HCT116 (cell line): ENCODE data around the gene TRIOBP. TPM values are rescaled to one million over a fixed set of nuclear protein-coding genes. Genes with fewer than 3 reads are reported as not detected.

ENCODE experiments used
- ATAC-seq: fragments of 200-7000 bp; cut with Tn5 transposase; 2 replicates; pipeline ENCODE4 v1.9.1; 2020; ENCODE audit warnings: mild to moderate bottlenecking, moderate library complexity
- BruUV-seq: library from RNA; stranded (reverse); fragments of 400-500 nt; replicated peaks from 2 replicates; lab custom pipeline; 2021; lab: Mats Ljungman, UMichigan
- CTCF ChIA-PET: fragments of 300-600 bp; sonication (Branson Sonifier 250); formaldehyde crosslinking; loops from one replicate; lab custom pipeline; 2021; ENCODE audit warnings: antibody characterized with exemption; lab: Charles Lee
- POLR2A ChIA-PET: fragments of 300-600, 350-600 bp; sonication (Branson Sonifier 250); formaldehyde crosslinking; loops from one replicate; lab custom pipeline; 2021; ENCODE audit warnings: antibody characterized with exemption; lab: Charles Lee
- RAD21 ChIA-PET, 2 experiments: fragments of 300-600 bp; sonication (Branson Sonifier 250); formaldehyde crosslinking; loops; one replicate each; lab custom pipeline; 2023; ENCODE audit warnings: low total read pairs in 2 of 2; ENCODE audit not compliant: uncharacterized antibody in 2 of 2, unreplicated experiment in 2 of 2, low non-redundant PET in 1 of 2; lab: Charles Lee
- DNase-seq: peaks from one replicate; pipeline ENCODE4 v3.0.0-alpha.2; 2010; ENCODE audit warnings: low read depth, low spot score
- H2AFZ ChIP-seq: fragments of 200-600 bp; shearing (Covaris generic), sonication (generic); 2 replicates; pipeline ENCODE4 v1.6.1; 2017; ENCODE audit warnings: low read depth, mixed run types, mixed read lengths, antibody characterized with exemption, low read length; ENCODE audit not compliant: poor library complexity, severe bottlenecking
- H3K27ac ChIP-seq: 2 replicates; pipeline ENCODE4 v1.5.1; 2012; ENCODE audit warnings: low read depth, low read length
- H3K27me3 ChIP-seq: fragments of 200-600 bp; sonication (generic); 2 replicates; pipeline ENCODE4 v1.6.1; 2016; ENCODE audit warnings: mixed run types, low read length, mixed read lengths; ENCODE audit not compliant: insufficient read depth
- H3K36me3 ChIP-seq, 2 experiments: fragments of 200-500 bp in 1 of 2; fragments of 200-600 bp in 1 of 2; sonication (Bioruptor generic) in 1 of 2; sonication (generic) in 1 of 2; 2 replicates each; pipeline versions ENCODE4 v1.5.1 to v1.6.1; 2014 to 2016; ENCODE audit warnings: low read length in 2 of 2, inconsistent platforms in 1 of 2, mixed read lengths in 1 of 2, mixed run types in 1 of 2; ENCODE audit not compliant: insufficient read depth in 2 of 2, control insufficient read depth in 1 of 2
- H3K4me1 ChIP-seq, 2 experiments: fragments of 200-600 bp in 1 of 2; sonication (generic) in 1 of 2; 2 replicates each; pipeline versions ENCODE4 v1.5.1 to v1.6.1; 2012 to 2017; ENCODE audit warnings: low read length in 2 of 2, inconsistent platforms in 1 of 2, mild to moderate bottlenecking in 1 of 2, mixed read lengths in 1 of 2, mixed run types in 1 of 2, moderate library complexity in 1 of 2; ENCODE audit not compliant: insufficient read depth in 2 of 2, control insufficient read depth in 1 of 2
- H3K4me2 ChIP-seq: fragments of 200-600 bp; sonication (generic); 2 replicates; pipeline ENCODE4 v1.6.1; 2017; ENCODE audit warnings: mixed run types, low read length, mixed read lengths
- H3K4me3 ChIP-seq, 2 experiments: fragments of 200-600 bp in 1 of 2; sonication (generic) in 1 of 2; replicated peaks in 1 of 2; 2 replicates each; pipeline ENCODE4 v1.5.1; 2011 to 2016; ENCODE audit warnings: low read length in 2 of 2, control low read depth in 1 of 2, low read depth in 1 of 2, mild to moderate bottlenecking in 1 of 2, mixed read lengths in 1 of 2, mixed run types in 1 of 2
- H3K79me2 ChIP-seq: fragments of 200-600 bp; sonication (generic); 2 replicates; pipeline ENCODE4 v1.6.1; 2017; ENCODE audit warnings: mild to moderate bottlenecking, mixed run types, low read length, moderate library complexity, mixed read lengths; ENCODE audit not compliant: insufficient read depth
- H3K9ac ChIP-seq: fragments of 200-600 bp; sonication (generic); 2 replicates; pipeline ENCODE4 v1.6.1; 2016; ENCODE audit warnings: low read length, mixed read lengths
- H3K9me2 ChIP-seq: fragments of 200-600 bp; sonication (generic), shearing (Covaris generic); 2 replicates; pipeline ENCODE4 v1.6.1; 2017; ENCODE audit warnings: mixed run types, mild to moderate bottlenecking, moderate library complexity; ENCODE audit not compliant: insufficient read depth
- H3K9me3 ChIP-seq, 2 experiments: fragments of 200-500 bp in 1 of 2; fragments of 200-600 bp in 1 of 2; sonication (Bioruptor generic) in 1 of 2; sonication (generic) in 1 of 2; 2 replicates each; pipeline ENCODE4 v1.6.1; 2014 to 2017; ENCODE audit warnings: low read length in 2 of 2, mixed read lengths in 2 of 2, inconsistent platforms in 1 of 2, low read depth in 1 of 2, mild to moderate bottlenecking in 1 of 2, mixed run types in 1 of 2, moderate library complexity in 1 of 2; ENCODE audit not compliant: control insufficient read depth in 1 of 2, insufficient read depth in 1 of 2
- H4K20me1 ChIP-seq: fragments of 200-600 bp; sonication (generic), shearing (Covaris generic); 2 replicates; pipeline ENCODE4 v1.6.1; 2017; ENCODE audit warnings: mixed run types, mild to moderate bottlenecking, moderate library complexity; ENCODE audit not compliant: insufficient read depth
- CBX3 ChIP-seq: IDR thresholded peaks from 2 replicates; pipeline ENCODE4 v1.6.1; 2012; ENCODE audit warnings: low read depth
- CEBPB ChIP-seq: IDR thresholded peaks from 2 replicates; pipeline ENCODE4 v1.6.1; 2012; ENCODE audit warnings: low read depth
- CTCF ChIP-seq, 3 experiments: fragments of 200-600 bp in 1 of 3; sonication (generic) in 1 of 3; IDR thresholded peaks in 2 of 3; conservative IDR thresholded peaks in 1 of 3; 2 replicates each; pipeline ENCODE4 v1.5.1; 2012 to 2017; ENCODE audit warnings: low read depth in 2 of 3, low read length in 2 of 3, antibody characterized with exemption in 1 of 3, borderline replicate concordance in 1 of 3, control low read depth in 1 of 3, mild to moderate bottlenecking in 1 of 3, mixed read lengths in 1 of 3, mixed run types in 1 of 3, moderate library complexity in 1 of 3; ENCODE audit not compliant: insufficient read depth in 1 of 3
- EGR1 ChIP-seq: IDR thresholded peaks from 2 replicates; pipeline ENCODE4 v1.6.1; 2012; ENCODE audit warnings: low read depth
- EZH2 ChIP-seq: fragments of 200-600 bp; sonication (generic); IDR thresholded peaks from 2 replicates; pipeline ENCODE4 v1.6.1; 2017; ENCODE audit warnings: antibody characterized with exemption, mixed run types
- EZH2phosphoT487 ChIP-seq: fragments of 200-600 bp; IDR thresholded peaks from 2 replicates; pipeline ENCODE4 v1.6.1; 2018; ENCODE audit warnings: antibody characterized with exemption, borderline replicate concordance
- JUND ChIP-seq: IDR thresholded peaks from 2 replicates; pipeline ENCODE4 v1.6.1; 2012
- POLR2AphosphoS5 ChIP-seq: IDR thresholded peaks from 2 replicates; pipeline ENCODE4 v1.6.1; 2011; ENCODE audit warnings: mild to moderate bottlenecking, low read depth, low read length, moderate library complexity
- RAD21 ChIP-seq: IDR thresholded peaks from 2 replicates; pipeline ENCODE4 v1.6.1; 2012; ENCODE audit warnings: low read depth, mild to moderate bottlenecking
- SIN3A ChIP-seq: IDR thresholded peaks from 2 replicates; pipeline ENCODE4 v1.6.1; 2012; ENCODE audit warnings: low read depth
- SP1 ChIP-seq: IDR thresholded peaks from 2 replicates; pipeline ENCODE4 v1.6.1; 2012; ENCODE audit warnings: low read depth
- ZBTB33 ChIP-seq: IDR thresholded peaks from 2 replicates; pipeline ENCODE4 v1.6.1; 2011; ENCODE audit warnings: mild to moderate bottlenecking, low read length, moderate library complexity; ENCODE audit not compliant: insufficient replicate concordance; ENCODE audit errors: extremely low read depth
- ZNF274 ChIP-seq: fragments of 200-500 bp; sonication (Bioruptor generic); IDR thresholded peaks from 2 replicates; pipeline ENCODE4 v1.6.1; 2014; ENCODE audit warnings: mild to moderate bottlenecking, low read depth, low read length, inconsistent platforms
- intact Hi-C: fragments of 100-400 bp; cut with micrococcal nuclease; formaldehyde crosslinking; loops from 2 replicates; pipeline ENCODE4 v1.10.0; 2022
- total RNA-seq: library from RNA; stranded (reverse); gene quantifications from one replicate; pipeline ENCODE4 v1.2.1, GENCODE V29; 2021; ENCODE audit not compliant: unreplicated experiment
- TF ChIP-seq, protein P1 (sequence below): IDR thresholded peaks from 2 replicates; pipeline ENCODE4 v1.6.1; 2012
- TF ChIP-seq, protein P2 (sequence below): IDR thresholded peaks from 2 replicates; pipeline ENCODE4 v1.6.1; 2012

The TRIOBP gene
- total RNA-seq, 1 experiment from 2014 or later, result 244 TPM

GRCh38 chr22:37704645-37705044 lies 7.8 kb downstream of the TRIOBP start:
- Histone ChIP-seq H3K9ac (no peak overlapping the region), H3K27me3 (no peaks in the 10 kb centered on the region), H4K20me1 (no peaks in the 10 kb centered on the region), H3K79me2 (no peaks in the 10 kb centered on the region), H3K4me3 (no peak overlapping the region), H3K4me1 (no peaks in the 10 kb centered on the region; a peak in 1 of 4 replicates), H3K4me2 (no peak overlapping the region), H3K9me3 (no peaks in the 10 kb centered on the region), H3K9me2 (no peaks in the 10 kb centered on the region), H3K27ac (no peak overlapping the region), H3K36me3 (no peaks in the 10 kb centered on the region), H2AFZ (no peak overlapping the region)
- TF ChIP-seq ZNF274, result no peak
- TF ChIP-seq, protein P1, sequence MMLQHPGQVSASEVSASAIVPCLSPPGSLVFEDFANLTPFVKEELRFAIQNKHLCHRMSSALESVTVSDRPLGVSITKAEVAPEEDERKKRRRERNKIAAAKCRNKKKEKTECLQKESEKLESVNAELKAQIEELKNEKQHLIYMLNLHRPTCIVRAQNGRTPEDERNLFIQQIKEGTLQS, result no peak
- no peak for TF ChIP-seq CTCF (IDR thresholded peaks at IDR 0.05 in 2 of 3, conservative IDR thresholded peaks at IDR 0.05 in 1 of 3; ENCODE audit: borderline replicate concordance in 1 of 3, insufficient read depth in 1 of 3, low read depth in 2 of 3, low read length in 2 of 3)
- TF ChIP-seq SIN3A, result no peak
- TF ChIP-seq POLR2AphosphoS5, result no peak
- no peak for TF ChIP-seq SP1
- no peak for TF ChIP-seq CBX3
- TF ChIP-seq JUND, result no peak
- no peak for TF ChIP-seq EZH2
- TF ChIP-seq, protein P2, sequence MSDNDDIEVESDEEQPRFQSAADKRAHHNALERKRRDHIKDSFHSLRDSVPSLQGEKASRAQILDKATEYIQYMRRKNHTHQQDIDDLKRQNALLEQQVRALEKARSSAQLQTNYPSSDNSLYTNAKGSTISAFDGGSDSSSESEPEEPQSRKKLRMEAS, result no peak
- TF ChIP-seq RAD21, result no peak
- TF ChIP-seq CEBPB, result no peak
- TF ChIP-seq EGR1, result no peak
- TF ChIP-seq ZBTB33, result no peak
- no peak for TF ChIP-seq EZH2phosphoT487
- CTCF ChIA-PET, result no interaction called here
- DNase-seq (no peak), ATAC-seq (no peak)
- BruUV-seq, result no TSS peak
- intact Hi-C loops, result no loop called here
- POLR2A ChIA-PET, result no interaction called here
- RAD21 ChIA-PET, result no interaction called here
